GM12878 (cell line): ENCODE results near the gene TMEM167A.

ENCODE experiments used
- CHD1 ChIP-seq: IDR thresholded peaks from 2 replicates; pipeline ENCODE4 v1.6.1; 2012; ENCODE audit warnings: low read depth, low read length, improper control_type of control experiment
- KDM1A ChIP-seq: fragments of 200-600 bp; sonication (generic); IDR thresholded peaks from 2 replicates; pipeline ENCODE4 v1.6.1; 2016; ENCODE audit warnings: borderline replicate concordance
- POLR2AphosphoS5 ChIP-seq: IDR thresholded peaks from 2 replicates; pipeline ENCODE4 v1.6.1; 2011; ENCODE audit warnings: mild to moderate bottlenecking, low read length, inconsistent platforms
- SUZ12 ChIP-seq: fragments of 200-600 bp; sonication (generic); IDR thresholded peaks from one replicate; pipeline ENCODE4 v1.6.1; 2018; ENCODE audit warnings: antibody characterized with exemption, mild to moderate bottlenecking; ENCODE audit not compliant: unreplicated experiment
- TARDBP ChIP-seq: IDR thresholded peaks from 2 replicates; pipeline ENCODE4 v1.6.1; 2016; ENCODE audit warnings: borderline replicate concordance
- WRNIP1 ChIP-seq: IDR thresholded peaks from 2 replicates; pipeline ENCODE4 v1.6.1; 2011; ENCODE audit warnings: low read depth, low read length, improper control_type of control experiment, borderline replicate concordance
- TF ChIP-seq, protein P1 (sequence below), 3 experiments: IDR thresholded peaks in 2 of 3; conservative IDR thresholded peaks in 1 of 3; 2 replicates each; pipeline ENCODE4 v1.5.1; 2011; ENCODE audit warnings: low read depth in 3 of 3, low read length in 3 of 3, mild to moderate bottlenecking in 3 of 3, control low read depth in 2 of 3, moderate library complexity in 2 of 3, inconsistent platforms in 1 of 3, mixed read lengths in 1 of 3; ENCODE audit not compliant: control insufficient read depth in 2 of 3, insufficient read depth in 1 of 3; ENCODE audit errors: extremely low read depth in 1 of 3
- TF ChIP-seq, protein P2 (sequence below): IDR thresholded peaks from 2 replicates; pipeline ENCODE4 v1.6.1; 2012; ENCODE audit warnings: low read length, inconsistent platforms

DNA sequence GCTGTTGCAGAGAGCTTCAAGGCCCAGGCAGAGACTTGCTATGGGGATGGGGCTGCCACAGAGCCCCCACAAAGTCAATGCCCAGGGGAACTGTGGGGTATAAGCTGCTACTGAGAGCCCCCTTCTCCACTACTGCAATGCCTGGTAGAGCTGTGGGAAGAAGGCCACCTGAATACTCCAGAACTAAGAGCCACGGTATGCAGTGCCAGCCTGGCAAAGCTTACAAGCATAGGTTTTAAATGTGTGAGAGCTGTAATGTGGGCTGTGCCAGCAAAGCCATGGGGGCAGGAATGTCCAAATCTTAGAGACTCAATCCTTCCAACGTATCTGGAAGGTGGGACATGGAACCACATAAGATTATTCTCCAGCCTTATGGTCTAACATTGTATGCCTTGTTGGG lies 49.3 kb upstream of the TMEM167A start:
- TF ChIP-seq, protein P1, sequence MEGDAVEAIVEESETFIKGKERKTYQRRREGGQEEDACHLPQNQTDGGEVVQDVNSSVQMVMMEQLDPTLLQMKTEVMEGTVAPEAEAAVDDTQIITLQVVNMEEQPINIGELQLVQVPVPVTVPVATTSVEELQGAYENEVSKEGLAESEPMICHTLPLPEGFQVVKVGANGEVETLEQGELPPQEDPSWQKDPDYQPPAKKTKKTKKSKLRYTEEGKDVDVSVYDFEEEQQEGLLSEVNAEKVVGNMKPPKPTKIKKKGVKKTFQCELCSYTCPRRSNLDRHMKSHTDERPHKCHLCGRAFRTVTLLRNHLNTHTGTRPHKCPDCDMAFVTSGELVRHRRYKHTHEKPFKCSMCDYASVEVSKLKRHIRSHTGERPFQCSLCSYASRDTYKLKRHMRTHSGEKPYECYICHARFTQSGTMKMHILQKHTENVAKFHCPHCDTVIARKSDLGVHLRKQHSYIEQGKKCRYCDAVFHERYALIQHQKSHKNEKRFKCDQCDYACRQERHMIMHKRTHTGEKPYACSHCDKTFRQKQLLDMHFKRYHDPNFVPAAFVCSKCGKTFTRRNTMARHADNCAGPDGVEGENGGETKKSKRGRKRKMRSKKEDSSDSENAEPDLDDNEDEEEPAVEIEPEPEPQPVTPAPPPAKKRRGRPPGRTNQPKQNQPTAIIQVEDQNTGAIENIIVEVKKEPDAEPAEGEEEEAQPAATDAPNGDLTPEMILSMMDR (IDR thresholded peaks at IDR 0.05 in 2 of 3, conservative IDR thresholded peaks at IDR 0.05 in 1 of 3; ENCODE audit: control insufficient read depth in 2 of 3, extremely low read depth in 1 of 3, insufficient read depth in 1 of 3, low read depth in 3 of 3, low read length in 3 of 3) = no peak
- TF ChIP-seq, protein P2, sequence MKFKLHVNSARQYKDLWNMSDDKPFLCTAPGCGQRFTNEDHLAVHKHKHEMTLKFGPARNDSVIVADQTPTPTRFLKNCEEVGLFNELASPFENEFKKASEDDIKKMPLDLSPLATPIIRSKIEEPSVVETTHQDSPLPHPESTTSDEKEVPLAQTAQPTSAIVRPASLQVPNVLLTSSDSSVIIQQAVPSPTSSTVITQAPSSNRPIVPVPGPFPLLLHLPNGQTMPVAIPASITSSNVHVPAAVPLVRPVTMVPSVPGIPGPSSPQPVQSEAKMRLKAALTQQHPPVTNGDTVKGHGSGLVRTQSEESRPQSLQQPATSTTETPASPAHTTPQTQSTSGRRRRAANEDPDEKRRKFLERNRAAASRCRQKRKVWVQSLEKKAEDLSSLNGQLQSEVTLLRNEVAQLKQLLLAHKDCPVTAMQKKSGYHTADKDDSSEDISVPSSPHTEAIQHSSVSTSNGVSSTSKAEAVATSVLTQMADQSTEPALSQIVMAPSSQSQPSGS = no peak
- no peak for TF ChIP-seq KDM1A
- TF ChIP-seq CHD1 = no peak
- no peak for TF ChIP-seq TARDBP
- TF ChIP-seq POLR2AphosphoS5 = no peak
- TF ChIP-seq WRNIP1 = no peak
- no peak for TF ChIP-seq SUZ12
